Measurements from ENCODE around the gene MDFI. TPM values are rescaled to one million over a fixed set of nuclear protein-coding genes. Genes with fewer than 3 reads are reported as not detected.
"Not testable (repeated sequence)": the region's sequence is repeated elsewhere in the genome, so short reads cannot be mapped to it uniquely, and the experiment has no call there.

MDFI gene
- total RNA-seq, 2 experiments from 2014 or later, result not detected

DNA sequence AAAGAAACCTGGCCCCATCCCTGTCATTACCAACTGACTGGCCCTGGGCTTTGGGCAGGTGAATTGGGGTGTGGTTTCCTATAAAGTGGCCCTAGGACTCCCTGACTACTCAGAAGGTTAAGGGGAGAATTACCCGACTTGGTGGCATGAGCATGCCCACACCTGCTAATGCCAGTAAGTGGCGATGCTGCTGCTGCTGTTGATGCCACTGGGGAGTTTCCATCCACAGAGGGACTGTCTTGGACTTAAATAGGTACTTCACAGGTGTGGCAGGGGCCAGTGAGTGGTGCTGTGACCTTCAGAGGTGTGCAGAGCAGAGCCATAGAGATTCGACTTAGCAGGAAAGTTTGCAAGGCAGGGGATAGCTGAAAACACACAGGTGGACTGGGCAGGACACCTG is 32.6 kb upstream of the MDFI start:
- H3K27me3 Mint-ChIP-seq, result peaks cover 1% of the 10 kb centered on the region
- POLR2A ChIA-PET, result no interaction called here
- no peak overlapping the region for H3K4me3 Mint-ChIP-seq
- H3K27ac Mint-ChIP-seq, result no peak overlapping the region
- intact Hi-C loops (cut with micrococcal nuclease), result no loop called here
- no peaks in the 10 kb centered on the region for H3K9me3 Mint-ChIP-seq
- no peak for DNase-seq
- no peaks in the 10 kb centered on the region for H3K36me3 Mint-ChIP-seq
- peaks cover 4% of the 10 kb centered on the region for H3K4me1 Mint-ChIP-seq (ENCODE audit: low read depth)
- CTCF ChIA-PET, result interaction anchor here (1.0 to 6.6 kb wide), 2 partner anchors 12 to 79 kb away, joined by 3 to 90 read pairs; no protein-coding TSS in a partner anchor

DNA sequence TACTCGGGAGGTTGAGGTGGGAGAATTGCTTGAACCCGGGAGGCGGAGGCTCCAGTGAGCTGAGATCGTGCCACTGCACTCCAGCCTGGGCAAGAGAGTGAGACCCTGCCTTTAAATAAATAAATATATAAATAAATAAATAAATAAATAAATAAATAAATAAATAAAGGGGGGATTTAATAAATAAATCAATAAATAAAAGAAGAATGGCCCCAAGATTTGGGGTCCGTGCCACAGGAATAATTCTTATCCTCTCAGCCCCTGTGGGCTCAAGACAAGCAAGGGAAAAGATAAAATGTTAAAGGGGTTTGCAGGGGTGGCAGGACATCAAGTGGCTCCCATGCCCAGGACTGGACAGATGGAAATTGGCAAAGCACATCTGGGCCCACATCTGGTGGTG is 31.2 kb upstream of the MDFI start:
- H3K4me1 Mint-ChIP-seq (ENCODE audit: low read depth), result peaks cover 4% of the 10 kb centered on the region
- H3K9me3 Mint-ChIP-seq, result no peaks in the 10 kb centered on the region
- ChIA-PET CTCF (interaction anchor here (6.6 kb wide), 1 partner anchor 77 kb away, joined by 90 read pairs; no protein-coding TSS in a partner anchor), POLR2A (interaction anchor here (1.2 kb wide), 1 partner anchor 74 kb away, joined by 3 read pairs; no protein-coding TSS in a partner anchor)
- intact Hi-C loops (cut with micrococcal nuclease), result no loop called here
- peaks cover 1% of the 10 kb centered on the region for H3K27me3 Mint-ChIP-seq
- DNase-seq, result no peak
- no peaks in the 10 kb centered on the region for H3K36me3 Mint-ChIP-seq
- no peak overlapping the region for H3K27ac Mint-ChIP-seq
- H3K4me3 Mint-ChIP-seq, result no peak overlapping the region

DNA sequence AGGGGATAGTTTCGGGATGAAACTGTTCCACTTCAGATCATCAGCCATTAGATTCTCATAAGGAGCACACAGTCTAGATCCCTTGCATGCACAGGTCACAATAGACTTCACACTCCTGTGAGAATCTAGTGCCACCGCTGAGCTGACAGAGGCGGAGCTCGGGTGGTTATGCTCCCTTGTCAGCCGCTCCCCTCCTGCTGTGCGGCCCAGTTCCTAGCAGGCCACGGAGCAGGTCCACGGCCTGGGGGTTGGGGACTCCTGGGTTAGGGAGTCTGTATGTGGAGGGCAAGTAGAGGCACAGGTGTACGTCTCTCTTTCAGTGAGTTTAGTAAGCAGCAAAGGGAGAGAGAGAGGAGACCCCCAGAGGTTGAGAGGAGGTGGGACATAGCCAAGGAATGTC is 30.5 kb upstream of the MDFI start:
- CTCF ChIA-PET, result no interaction called here
- Mint-ChIP-seq H3K4me3 (no peak overlapping the region), H3K27me3 (no peaks in the 10 kb centered on the region), H3K9me3 (peaks cover 4% of the 10 kb centered on the region), H3K36me3 (peaks cover 2% of the 10 kb centered on the region), H3K4me1 (ENCODE audit: low read depth) (peaks cover 3% of the 10 kb centered on the region), H3K27ac (no peak overlapping the region)
- no peak for DNase-seq
- POLR2A ChIA-PET, result no interaction called here
- intact Hi-C loops (cut with micrococcal nuclease), result no loop called here

GRCh38 chr6:41608443-41609151 is 29.7 kb upstream of the MDFI start:
- DNase-seq, result no peak
- intact Hi-C loops (cut with micrococcal nuclease), result no loop called here
- no peak overlapping the region for H3K4me3 Mint-ChIP-seq
- ChIA-PET POLR2A (no interaction called here), CTCF (interaction anchor here (0.9 to 1.4 kb wide), 2 partner anchors 75 to 166 kb away, joined by 3 to 4 read pairs; no protein-coding TSS in a partner anchor)
- peaks cover 2% of the 10 kb centered on the region for H3K36me3 Mint-ChIP-seq
- no peaks in the 10 kb centered on the region for H3K27me3 Mint-ChIP-seq
- no peaks in the 10 kb centered on the region for H3K4me1 Mint-ChIP-seq (ENCODE audit: low read depth)
- peaks cover 8% of the 10 kb centered on the region for H3K9me3 Mint-ChIP-seq
- no peak overlapping the region for H3K27ac Mint-ChIP-seq

DNA sequence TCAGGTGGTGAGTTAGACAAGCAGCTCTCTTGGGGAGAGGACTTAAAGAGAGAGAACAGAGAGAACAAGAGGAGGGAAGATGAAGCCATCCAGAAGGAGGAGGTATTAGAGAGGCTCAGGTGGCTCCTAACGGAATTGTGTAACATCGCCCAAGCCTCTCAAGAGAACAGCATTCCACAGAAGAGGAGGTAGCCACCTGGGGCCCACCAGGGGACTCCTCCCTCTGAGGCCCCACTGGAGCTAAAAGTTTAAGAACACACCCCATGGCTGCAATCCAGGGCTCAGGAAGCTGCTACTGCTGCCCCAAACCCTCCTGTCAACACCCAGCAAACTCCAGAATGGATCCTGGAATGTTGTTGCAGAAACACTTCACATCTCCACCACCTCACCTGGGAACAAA is 23.6 kb upstream of the MDFI start:
- no peak for DNase-seq
- peaks cover 2% of the 10 kb centered on the region for H3K36me3 Mint-ChIP-seq
- H3K27me3 Mint-ChIP-seq, result peaks cover 1% of the 10 kb centered on the region
- intact Hi-C loops (cut with micrococcal nuclease), result no loop called here
- ChIA-PET CTCF (interaction anchor here (1.1 kb wide), 1 partner anchor 246 kb away, joined by 4 read pairs; no protein-coding TSS in a partner anchor), POLR2A (no interaction called here)
- H3K27ac Mint-ChIP-seq, result no peak overlapping the region
- H3K4me1 Mint-ChIP-seq (ENCODE audit: low read depth), result no peaks in the 10 kb centered on the region
- H3K9me3 Mint-ChIP-seq, result peaks cover 8% of the 10 kb centered on the region
- no peak overlapping the region for H3K4me3 Mint-ChIP-seq

DNA sequence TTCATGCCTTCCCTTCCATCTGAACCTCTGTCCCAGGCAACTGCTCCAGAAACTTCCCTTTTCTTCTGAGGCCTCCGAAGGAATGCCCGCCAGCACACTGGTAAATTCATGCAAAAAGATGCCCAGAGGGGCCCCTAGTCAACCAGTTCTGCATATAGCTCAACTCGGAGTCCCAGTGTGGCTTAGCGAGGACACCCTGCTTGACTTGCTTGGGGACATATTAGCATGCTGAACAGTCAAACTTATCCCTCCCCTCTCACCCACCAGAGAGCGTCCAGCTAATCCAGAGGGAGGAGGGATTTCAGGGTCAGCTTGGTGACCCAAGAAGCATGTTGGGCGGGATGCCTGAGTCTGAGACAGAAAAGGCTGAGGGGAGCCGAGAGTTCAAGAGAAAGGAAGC is 23.0 kb upstream of the MDFI start:
- no peak for DNase-seq
- Mint-ChIP-seq H3K4me1 (ENCODE audit: low read depth) (no peaks in the 10 kb centered on the region), H3K27me3 (peaks cover 3% of the 10 kb centered on the region), H3K27ac (no peak overlapping the region), H3K9me3 (peaks cover 8% of the 10 kb centered on the region), H3K36me3 (peaks cover 2% of the 10 kb centered on the region), H3K4me3 (no peak overlapping the region)
- ChIA-PET CTCF (interaction anchor here (0.6 kb wide), 1 partner anchor 12 kb away, joined by 6 read pairs; no protein-coding TSS in a partner anchor), POLR2A (no interaction called here)
- intact Hi-C loops (cut with micrococcal nuclease), result no loop called here

- Mint-ChIP-seq H3K36me3 (peaks cover 2% of the 10 kb centered on the region), H3K4me3 (no peak overlapping the region), H3K27ac (no peak overlapping the region), H3K27me3 (peaks cover 15% of the 10 kb centered on the region), H3K9me3 (peaks cover 9% of the 10 kb centered on the region), H3K4me1 (ENCODE audit: low read depth) (no peaks in the 10 kb centered on the region)
- DNase-seq, result no peak
- ChIA-PET CTCF (interaction anchor here (1.1 to 1.4 kb wide), 2 partner anchors 23 to 169 kb away, joined by 3 to 4 read pairs; partner anchors contain the start of gene TOMM6), POLR2A (no interaction called here)
- intact Hi-C loops (cut with micrococcal nuclease), result no loop called here
Measured at GRCh38 chr6:41618598-41618997, 19.7 kb upstream of the MDFI start.

- H3K27ac Mint-ChIP-seq; H3K9me3 Mint-ChIP-seq; intact Hi-C loops (cut with micrococcal nuclease); H3K4me1 Mint-ChIP-seq (ENCODE audit: low read depth); H3K36me3 Mint-ChIP-seq; POLR2A ChIA-PET; DNase-seq; H3K4me3 Mint-ChIP-seq: not testable (repeated sequence)
- CTCF ChIA-PET, result interaction anchor here (1.4 kb wide), 1 partner anchor 24 kb away, joined by 4 read pairs; no protein-coding TSS in a partner anchor
- H3K27me3 Mint-ChIP-seq, result peaks cover 15% of the 10 kb centered on the region
Measured at GRCh38 chr6:41619193-41619592, 19.1 kb upstream of the MDFI start.

DNA sequence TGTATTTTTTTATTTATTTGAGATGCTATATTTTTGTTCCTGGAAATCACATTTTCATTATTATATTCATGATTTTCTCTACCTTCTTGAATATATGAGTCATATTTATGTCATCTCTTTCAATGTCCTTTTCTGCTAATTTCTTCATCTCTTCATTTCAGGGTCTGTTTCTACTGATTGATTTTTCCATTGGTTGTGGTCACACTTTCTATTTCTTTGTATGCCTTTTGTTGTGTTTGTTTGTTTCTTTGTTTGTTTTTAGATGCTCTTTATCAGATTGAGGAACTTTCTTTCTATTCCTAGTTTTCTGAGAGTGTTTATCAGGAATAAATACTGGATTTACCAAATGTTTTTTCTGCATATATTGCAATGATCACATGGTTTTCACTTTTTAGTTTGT is 16.9 kb upstream of the MDFI start:
- H3K4me1 Mint-ChIP-seq (ENCODE audit: low read depth), result peaks cover 6% of the 10 kb centered on the region
- peaks cover 9% of the 10 kb centered on the region for H3K9me3 Mint-ChIP-seq
- peaks cover 13% of the 10 kb centered on the region for H3K27me3 Mint-ChIP-seq
- no peak overlapping the region for H3K27ac Mint-ChIP-seq
- no peak for DNase-seq
- H3K36me3 Mint-ChIP-seq, result peaks cover 2% of the 10 kb centered on the region
- intact Hi-C loops (cut with micrococcal nuclease), result no loop called here
- POLR2A ChIA-PET, result no interaction called here
- H3K4me3 Mint-ChIP-seq, result no peak overlapping the region
- CTCF ChIA-PET, result no interaction called here

GRCh38 chr6:41621802-41622201 is 16.5 kb upstream of the MDFI start:
- no peak overlapping the region for H3K27ac Mint-ChIP-seq
- intact Hi-C loops (cut with micrococcal nuclease), result no loop called here
- POLR2A ChIA-PET, result no interaction called here

DNA sequence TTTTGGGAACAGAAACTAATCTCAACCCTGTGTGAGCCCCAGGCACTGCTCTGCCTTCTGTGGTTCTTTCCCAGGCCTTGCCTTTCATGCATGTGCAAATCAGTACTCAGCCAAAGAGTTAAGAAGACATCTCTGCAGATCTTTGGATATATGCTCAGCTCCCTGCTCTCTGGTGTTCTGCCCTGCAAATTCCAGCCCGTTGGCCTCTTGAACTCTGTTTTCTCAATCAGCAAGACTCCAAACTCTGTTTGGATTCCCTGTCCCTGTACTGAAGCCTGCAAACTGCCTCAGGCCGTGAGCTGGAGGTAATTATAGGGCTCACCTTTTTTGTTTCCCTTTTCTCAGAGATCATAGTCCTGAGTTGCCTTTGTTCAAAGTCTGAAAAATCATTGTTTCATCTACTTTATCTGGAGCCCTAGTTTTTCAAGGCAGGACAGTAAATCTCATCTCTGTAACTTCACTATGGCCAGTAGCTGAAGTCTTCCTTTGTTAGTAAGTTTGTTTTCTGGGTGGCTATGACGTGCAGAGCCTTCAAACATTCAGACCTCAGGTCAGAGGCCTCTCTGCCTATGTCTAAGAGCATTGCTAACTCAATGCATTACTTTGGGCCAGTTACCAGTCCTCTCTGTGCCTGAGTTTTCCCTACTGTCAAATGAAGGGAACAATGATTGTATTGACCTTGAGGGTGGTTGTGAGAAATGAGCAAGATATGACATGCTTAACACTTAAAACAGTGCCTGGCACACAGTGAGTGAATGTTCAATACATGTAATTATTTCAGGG is 15.9 kb upstream of the MDFI start:
- ChIA-PET CTCF (interaction anchor here (1.0 kb wide), 1 partner anchor 61 kb away, joined by 4 read pairs; no protein-coding TSS in a partner anchor), POLR2A (no interaction called here)
- intact Hi-C loops (cut with micrococcal nuclease), result no loop called here
- H3K4me3 Mint-ChIP-seq, result no peak overlapping the region
- peaks cover 13% of the 10 kb centered on the region for H3K27me3 Mint-ChIP-seq
- H3K4me1 Mint-ChIP-seq (ENCODE audit: low read depth), result peaks cover 6% of the 10 kb centered on the region
- DNase-seq, result no peak
- H3K9me3 Mint-ChIP-seq, result peaks cover 9% of the 10 kb centered on the region
- peaks cover 2% of the 10 kb centered on the region for H3K36me3 Mint-ChIP-seq
- H3K27ac Mint-ChIP-seq, result no peak overlapping the region

More at GRCh38 chr6:41621802-41622201, 16.5 kb upstream of the MDFI start:
- DNase-seq, result no peak
- H3K9me3 Mint-ChIP-seq, result peaks cover 9% of the 10 kb centered on the region
- H3K4me3 Mint-ChIP-seq, result no peak overlapping the region
- peaks cover 6% of the 10 kb centered on the region for H3K4me1 Mint-ChIP-seq (ENCODE audit: low read depth)
- H3K27me3 Mint-ChIP-seq, result peaks cover 13% of the 10 kb centered on the region
- CTCF ChIA-PET, result interaction anchor here (1.0 kb wide), 1 partner anchor 62 kb away, joined by 4 read pairs; no protein-coding TSS in a partner anchor
- H3K36me3 Mint-ChIP-seq, result peaks cover 2% of the 10 kb centered on the region

GRCh38 chr6:41623330-41623729 is 14.9 kb upstream of the MDFI start:
- Mint-ChIP-seq H3K27ac (no peak overlapping the region), H3K4me1 (ENCODE audit: low read depth) (peaks cover 6% of the 10 kb centered on the region), H3K36me3 (peaks cover 2% of the 10 kb centered on the region), H3K9me3 (peaks cover 9% of the 10 kb centered on the region), H3K27me3 (peaks cover 13% of the 10 kb centered on the region), H3K4me3 (no peak overlapping the region)
- no peak for DNase-seq
- intact Hi-C loops (cut with micrococcal nuclease), result no loop called here
- ChIA-PET POLR2A (no interaction called here), CTCF (no interaction called here)
